Measurements from ENCODE around the gene TMEM165.

The TMEM165 gene

DNA sequence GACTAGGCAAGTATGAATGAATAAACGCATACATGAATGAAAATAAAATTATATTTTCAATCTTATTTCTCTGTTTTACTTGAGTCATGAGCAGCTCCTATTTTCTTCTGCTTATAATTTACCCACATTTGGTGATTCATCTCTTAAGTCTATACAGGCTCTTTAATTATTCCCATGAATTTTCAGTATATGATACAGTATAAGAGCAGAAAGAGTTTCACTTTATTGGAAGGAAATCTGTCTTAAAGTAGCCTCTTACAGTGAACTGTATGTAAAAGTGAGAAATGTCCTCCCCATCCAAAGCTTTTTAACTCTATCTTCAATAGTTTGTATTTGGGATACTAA is 50.8 kb downstream of the TMEM165 start:
- Histone ChIP-seq H3K4me3 (ENCODE audit: low read depth, low read length, poor library complexity, severe bottlenecking) (no peak overlapping the region), H3K27ac (ENCODE audit: low read depth, low read length, poor library complexity, severe bottlenecking) (no peak overlapping the region)
- TF ChIP-seq, protein P1, sequence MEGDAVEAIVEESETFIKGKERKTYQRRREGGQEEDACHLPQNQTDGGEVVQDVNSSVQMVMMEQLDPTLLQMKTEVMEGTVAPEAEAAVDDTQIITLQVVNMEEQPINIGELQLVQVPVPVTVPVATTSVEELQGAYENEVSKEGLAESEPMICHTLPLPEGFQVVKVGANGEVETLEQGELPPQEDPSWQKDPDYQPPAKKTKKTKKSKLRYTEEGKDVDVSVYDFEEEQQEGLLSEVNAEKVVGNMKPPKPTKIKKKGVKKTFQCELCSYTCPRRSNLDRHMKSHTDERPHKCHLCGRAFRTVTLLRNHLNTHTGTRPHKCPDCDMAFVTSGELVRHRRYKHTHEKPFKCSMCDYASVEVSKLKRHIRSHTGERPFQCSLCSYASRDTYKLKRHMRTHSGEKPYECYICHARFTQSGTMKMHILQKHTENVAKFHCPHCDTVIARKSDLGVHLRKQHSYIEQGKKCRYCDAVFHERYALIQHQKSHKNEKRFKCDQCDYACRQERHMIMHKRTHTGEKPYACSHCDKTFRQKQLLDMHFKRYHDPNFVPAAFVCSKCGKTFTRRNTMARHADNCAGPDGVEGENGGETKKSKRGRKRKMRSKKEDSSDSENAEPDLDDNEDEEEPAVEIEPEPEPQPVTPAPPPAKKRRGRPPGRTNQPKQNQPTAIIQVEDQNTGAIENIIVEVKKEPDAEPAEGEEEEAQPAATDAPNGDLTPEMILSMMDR (IDR thresholded peaks at IDR 0.05; ENCODE audit: low read length), result no peak
- no peak for TF ChIP-seq EZH2 (IDR thresholded peaks at IDR 0.05; ENCODE audit: borderline replicate concordance, low read length)

DNA sequence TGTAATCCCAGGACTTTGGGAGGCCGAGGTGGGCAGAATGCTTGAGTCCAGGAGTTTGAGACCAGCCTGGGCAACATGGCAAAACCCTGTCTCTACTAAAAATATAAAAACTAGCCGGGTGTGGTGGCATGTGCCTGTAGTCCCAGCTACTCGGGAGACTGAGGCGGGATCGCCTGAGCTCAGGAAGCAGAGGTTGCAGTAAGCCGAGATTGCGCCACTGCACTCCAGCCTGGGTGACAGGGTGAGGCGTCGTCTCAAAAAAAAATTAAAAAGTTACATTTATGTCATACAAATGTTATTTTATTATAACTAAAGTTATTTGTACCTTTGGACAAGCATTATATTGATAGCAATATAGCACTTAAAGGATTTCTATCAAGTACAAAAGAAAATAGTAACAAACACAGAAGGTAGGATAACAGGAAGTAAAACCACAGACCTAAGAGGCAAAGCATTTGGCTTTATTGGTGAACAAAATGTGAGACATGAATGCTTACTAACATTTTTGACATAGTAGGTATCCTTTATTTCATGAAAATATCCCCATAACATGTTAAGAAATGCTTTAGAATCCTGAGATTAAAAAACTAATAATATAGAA is 51.5 kb downstream of the TMEM165 start:
- Histone ChIP-seq H3K9ac (ENCODE audit: low read length) (no peak overlapping the region), H3K4me1 (ENCODE audit: insufficient read depth, low read length, severe bottlenecking) (no peaks in the 10 kb centered on the region), H3K4me3 (ENCODE audit: low read depth, low read length, poor library complexity, severe bottlenecking) (no peak overlapping the region), H3K9me3 (ENCODE audit: low read length) (no peaks in the 10 kb centered on the region), H3K4me2 (ENCODE audit: low read length) (no peak overlapping the region), H3K36me3 (ENCODE audit: insufficient read depth, low read length) (peaks cover 10% of the 10 kb centered on the region; the same call in 1 of the 2 replicates), H3K9me2 (ENCODE audit: low read depth, low read length) (no peaks in the 10 kb centered on the region), H3F3A (ENCODE audit: insufficient read depth, low read length) (no peaks in the 10 kb centered on the region), H3K27ac (ENCODE audit: low read depth, low read length, poor library complexity, severe bottlenecking) (no peak overlapping the region), H2AFZ (ENCODE audit: low read length) (no peak overlapping the region), H3K79me2 (ENCODE audit: insufficient read depth, low read length) (no peaks in the 10 kb centered on the region), H3K27me3 (ENCODE audit: insufficient read depth, low read length) (no peaks in the 10 kb centered on the region), H4K20me1 (ENCODE audit: insufficient read depth, low read length) (no peaks in the 10 kb centered on the region)
- no peak for TF ChIP-seq EZH2 (IDR thresholded peaks at IDR 0.05; ENCODE audit: borderline replicate concordance, low read length)
- TF ChIP-seq, protein P1 (IDR thresholded peaks at IDR 0.05; ENCODE audit: low read length), result no peak

More for the DNA sequence above, 50.8 kb downstream of the TMEM165 start:
- Histone ChIP-seq H3K36me3 (ENCODE audit: insufficient read depth, low read length) (peaks cover 10% of the 10 kb centered on the region; the same call in 1 of the 2 replicates), H3K4me1 (ENCODE audit: insufficient read depth, low read length, severe bottlenecking) (no peaks in the 10 kb centered on the region), H3K9me2 (ENCODE audit: low read depth, low read length) (no peaks in the 10 kb centered on the region), H3K9ac (ENCODE audit: low read length) (no peak overlapping the region), H2AFZ (ENCODE audit: low read length) (no peak overlapping the region), H3K9me3 (ENCODE audit: low read length) (no peaks in the 10 kb centered on the region), H3K79me2 (ENCODE audit: insufficient read depth, low read length) (no peaks in the 10 kb centered on the region), H3F3A (ENCODE audit: insufficient read depth, low read length) (no peaks in the 10 kb centered on the region), H3K4me2 (ENCODE audit: low read length) (no peak overlapping the region), H3K27me3 (ENCODE audit: insufficient read depth, low read length) (no peaks in the 10 kb centered on the region), H4K20me1 (ENCODE audit: insufficient read depth, low read length) (no peaks in the 10 kb centered on the region)

DNA sequence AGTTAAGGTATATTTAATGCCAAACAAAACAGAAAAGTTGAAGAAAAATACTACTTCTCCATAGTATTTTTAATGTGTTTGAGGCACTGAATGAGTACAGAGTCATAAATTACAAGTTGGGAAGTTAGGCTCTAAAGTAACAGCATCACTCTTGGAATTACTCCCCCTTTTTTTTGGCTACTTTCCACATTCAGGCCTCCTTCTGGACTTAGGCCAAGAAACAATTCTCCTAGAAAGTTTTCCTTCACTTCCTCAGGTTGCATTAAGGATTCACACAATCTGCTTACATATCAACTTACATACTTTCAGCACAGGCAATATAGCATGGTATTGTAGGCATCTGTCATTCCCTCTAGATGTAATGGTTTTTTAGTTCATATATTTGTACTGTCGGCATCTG is 52.1 kb downstream of the TMEM165 start:
- Histone ChIP-seq H3K4me1 (ENCODE audit: insufficient read depth, low read length, severe bottlenecking) (no peaks in the 10 kb centered on the region), H3K9ac (ENCODE audit: low read length) (no peak overlapping the region), H3K4me3 (ENCODE audit: low read depth, low read length, poor library complexity, severe bottlenecking) (no peak overlapping the region), H3K36me3 (ENCODE audit: insufficient read depth, low read length) (peaks cover 10% of the 10 kb centered on the region; the same call in 1 of the 2 replicates), H3K4me2 (ENCODE audit: low read length) (no peak overlapping the region), H4K20me1 (ENCODE audit: insufficient read depth, low read length) (no peaks in the 10 kb centered on the region), H3K27ac (ENCODE audit: low read depth, low read length, poor library complexity, severe bottlenecking) (no peak overlapping the region), H3K27me3 (ENCODE audit: insufficient read depth, low read length) (no peaks in the 10 kb centered on the region), H3K9me3 (ENCODE audit: low read length) (no peaks in the 10 kb centered on the region), H3K79me2 (ENCODE audit: insufficient read depth, low read length) (no peaks in the 10 kb centered on the region), H3K9me2 (ENCODE audit: low read depth, low read length) (no peaks in the 10 kb centered on the region), H3F3A (ENCODE audit: insufficient read depth, low read length) (no peaks in the 10 kb centered on the region), H2AFZ (ENCODE audit: low read length) (no peak overlapping the region)
- TF ChIP-seq EZH2 (IDR thresholded peaks at IDR 0.05; ENCODE audit: borderline replicate concordance, low read length), result no peak
- TF ChIP-seq, protein P1 (IDR thresholded peaks at IDR 0.05; ENCODE audit: low read length), result no peak
